ENCODE data around the gene TRMU. TPM values are rescaled to one million over a fixed set of nuclear protein-coding genes. Genes with fewer than 3 reads are reported as not detected.
A peak's percentile ranks its signal among the peaks of the same experiment; 100 is the strongest.

Gene TRMU
- total RNA-seq, 5 donors from 2014 or later (not counting 1 experiment from before 2014, with no cell fraction given) = 62.8 to 92.1 (median 77.5) TPM

DNA sequence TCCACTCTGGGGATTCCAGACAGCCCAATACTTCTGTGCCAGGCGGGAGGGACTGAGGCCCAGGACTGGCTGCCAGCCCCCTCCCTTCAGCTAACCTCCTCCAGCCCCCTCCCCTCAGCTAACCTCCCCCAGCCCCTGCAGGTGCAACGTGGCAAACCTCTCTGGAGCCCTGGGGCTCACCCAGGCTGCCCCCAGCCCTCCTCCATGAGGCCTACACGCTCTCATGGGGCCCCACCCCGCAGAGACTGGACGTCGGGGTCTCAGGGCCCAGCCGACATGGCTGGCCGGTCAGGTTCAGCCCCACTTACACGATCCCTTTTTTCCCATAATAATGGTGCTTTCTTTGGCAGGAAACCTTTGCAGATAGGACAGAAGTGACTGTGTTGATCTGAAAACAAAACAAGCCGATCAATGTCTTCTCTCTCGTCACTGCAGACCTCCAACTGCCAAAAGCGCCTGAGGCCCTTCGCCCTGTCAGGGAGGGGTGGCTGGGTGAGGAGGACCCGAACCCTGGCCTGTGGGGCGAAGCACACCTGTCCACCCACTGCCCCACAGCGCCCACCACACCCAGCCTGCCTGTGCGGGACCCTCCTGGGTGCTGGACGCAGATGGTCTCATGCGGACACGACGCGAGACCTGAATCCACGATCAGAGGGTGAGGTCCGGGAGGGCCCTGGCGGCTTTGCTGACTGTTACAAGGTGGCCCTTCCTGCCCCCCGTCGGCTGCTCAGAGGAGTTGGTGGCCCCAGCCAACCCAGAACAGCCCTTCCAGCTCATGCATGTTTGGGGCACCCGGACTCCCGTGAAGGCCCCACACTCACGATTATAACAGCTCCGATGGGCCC lies 33.6 kb downstream of the TRMU start:
- Mint-ChIP-seq H3K9me3 (no peaks in the 10 kb centered on the region), H3K27ac (no peak overlapping the region), H3K4me3 (no peak overlapping the region), H3K36me3 (no peaks in the 10 kb centered on the region), H3K4me1 (peaks cover 29 to 46% (median 41%) of the 10 kb centered on the region in 3 donors), H3K27me3 (peaks cover 9 to 19% of the 10 kb centered on the region in 2 donors)
- Histone ChIP-seq H3K4me3 (ENCODE audit: control insufficient read depth in 1 of 2, extremely low read depth in 1 of 2, low read length in 1 of 2) (no peak overlapping the region), H3K4me1 (ENCODE audit: control insufficient read depth in 1 of 2, extremely low read depth in 1 of 2, insufficient read depth in 2 of 2, low read length in 2 of 2) (peaks cover 4 to 80% of the 10 kb centered on the region in 2 experiments), H3K27me3 (replicated peaks in 1 of 2; ENCODE audit: control insufficient read depth in 2 of 2, extremely low read depth in 1 of 2, insufficient read depth in 2 of 2, low read length in 1 of 2) (peaks cover 0 to 49% of the 10 kb centered on the region in 2 experiments), H3K9me3 (no peaks in the 10 kb centered on the region), H3K27ac (ENCODE audit: low read length) (no peak overlapping the region), H3K36me3 (ENCODE audit: control insufficient read depth in 2 of 2, extremely low read depth in 1 of 2, insufficient read depth in 1 of 2, low read length in 1 of 2) (peaks cover 0 to 5% of the 10 kb centered on the region in 2 donors)
- no peak for ATAC-seq (replicated peaks in 1 of 4)
- DNase-seq = no peak
- ChIA-PET POLR2A (no interaction called here), CTCF (interaction anchor here in 1 of 2 donors (1.8 kb wide), 1 partner anchor 23 kb away, joined by 6 read pairs; no protein-coding TSS in a partner anchor)
- 91% methylated on average over 25 of the region's 31 CpGs for WGBS (ENCODE audit: insufficient coverage)

DNA sequence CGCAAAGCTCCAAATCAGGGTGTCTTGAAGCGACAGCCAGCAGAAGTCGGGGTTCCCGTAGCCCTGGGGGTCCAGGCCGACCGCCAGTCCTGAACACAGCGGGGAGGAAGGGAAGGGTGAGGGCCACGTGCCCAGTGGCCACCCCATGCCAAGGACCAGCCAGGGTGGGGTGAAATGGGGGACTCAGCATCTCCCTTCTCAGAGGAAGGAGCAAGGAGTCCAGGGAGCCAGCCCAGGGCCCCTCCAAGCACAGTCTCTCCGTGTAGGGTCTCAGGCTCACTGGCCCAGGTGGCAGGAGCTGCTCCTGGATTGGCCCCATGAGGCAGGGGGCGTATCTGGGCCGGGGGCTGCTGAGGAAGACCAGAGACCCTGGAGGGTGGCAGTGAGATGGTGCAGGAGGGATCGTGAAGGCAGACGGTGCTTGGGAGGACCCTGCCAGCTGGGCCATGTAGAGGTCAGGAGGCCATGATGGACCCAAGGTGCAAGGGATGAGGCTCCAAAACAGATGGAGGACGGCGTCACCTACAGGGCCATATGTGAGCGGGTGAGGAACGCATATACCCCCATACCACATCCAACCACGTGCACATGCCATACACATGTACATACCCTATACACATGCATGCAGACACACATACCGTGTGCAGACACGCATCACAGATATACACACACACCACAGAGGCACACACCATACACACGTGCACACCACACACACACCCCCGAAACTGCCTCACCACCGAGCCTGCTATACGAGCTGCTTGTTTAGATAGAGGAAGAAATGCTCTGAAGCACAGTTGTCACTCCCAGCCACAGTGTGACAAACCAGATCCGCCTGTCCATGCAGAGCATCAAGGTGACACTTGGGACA lies 34.4 kb downstream of the TRMU start:
- Mint-ChIP-seq H3K9me3 (no peaks in the 10 kb centered on the region), H3K4me1 (peaks cover 34 to 50% (median 46%) of the 10 kb centered on the region in 3 donors), H3K4me3 (peak overlapping the region in 1 of 3 donors; percentile 54), H3K27me3 (peaks cover 9 to 19% of the 10 kb centered on the region in 2 donors), H3K36me3 (no peaks in the 10 kb centered on the region), H3K27ac (peak overlapping the region; percentile 84 to 85)
- ChIA-PET CTCF (no interaction called here), POLR2A (no interaction called here)
- peak overlapping the region; percentile 57 for H3K27ac ChIP-seq (ENCODE audit: low read length)
- ATAC-seq (replicated peaks in 1 of 4) (no peak), DNase-seq (peak in 1 of 35 experiments; percentile 21)
- H3K27me3 ChIP-seq (replicated peaks in 1 of 2; ENCODE audit: control insufficient read depth in 2 of 2, extremely low read depth in 1 of 2, insufficient read depth in 2 of 2, low read length in 1 of 2) = peaks cover 0 to 41% of the 10 kb centered on the region in 2 experiments
- H3K4me1 ChIP-seq (ENCODE audit: control insufficient read depth in 1 of 2, extremely low read depth in 1 of 2, insufficient read depth in 2 of 2, low read length in 2 of 2) = peaks cover 4 to 89% of the 10 kb centered on the region in 2 experiments
- no peak overlapping the region for H3K4me3 ChIP-seq (ENCODE audit: control insufficient read depth in 1 of 2, extremely low read depth in 1 of 2, low read length in 1 of 2)
- no peaks in the 10 kb centered on the region for H3K9me3 ChIP-seq
- 89% methylated on average over 18 of the region's 25 CpGs for WGBS (ENCODE audit: insufficient coverage)
- peaks cover 0 to 4% of the 10 kb centered on the region in 2 donors for H3K36me3 ChIP-seq (ENCODE audit: control insufficient read depth in 2 of 2, extremely low read depth in 1 of 2, insufficient read depth in 1 of 2, low read length in 1 of 2)

- Mint-ChIP-seq H3K9me3 (peaks cover under 1 to 6% (median 2%) of the 10 kb centered on the region in 3 donors), H3K4me1 (peaks cover 36 to 51% (median 50%) of the 10 kb centered on the region in 3 donors), H3K27ac (peak overlapping the region; percentile 84 to 85), H3K27me3 (peaks cover 9 to 19% of the 10 kb centered on the region in 2 donors), H3K4me3 (peak overlapping the region; percentile 5 to 54 (median 11)), H3K36me3 (no peaks in the 10 kb centered on the region)
- 73% methylated on average over 4 of the region's 15 CpGs for WGBS (ENCODE audit: insufficient coverage)
- ATAC-seq (replicated peaks in 1 of 4) (peak; percentile 62 to 77 (median 71)), DNase-seq (peak in 32 of 35 experiments; percentile 32 to 74 (median 54))
- POLR2A ChIA-PET = no interaction called here
- Histone ChIP-seq H3K9me3 (no peaks in the 10 kb centered on the region), H3K4me3 (ENCODE audit: control insufficient read depth in 1 of 2, extremely low read depth in 1 of 2, low read length in 1 of 2) (no peak overlapping the region), H3K36me3 (ENCODE audit: control insufficient read depth in 2 of 2, extremely low read depth in 1 of 2, insufficient read depth in 1 of 2, low read length in 1 of 2) (no peaks in the 10 kb centered on the region), H3K27me3 (replicated peaks in 1 of 2; ENCODE audit: control insufficient read depth in 2 of 2, extremely low read depth in 1 of 2, insufficient read depth in 2 of 2, low read length in 1 of 2) (peaks cover 0 to 36% of the 10 kb centered on the region in 2 experiments), H3K27ac (ENCODE audit: low read length) (peak overlapping the region; percentile 57), H3K4me1 (ENCODE audit: control insufficient read depth in 1 of 2, extremely low read depth in 1 of 2, insufficient read depth in 2 of 2, low read length in 2 of 2) (peaks cover 4 to 91% of the 10 kb centered on the region in 2 experiments)
- CTCF ChIA-PET = no interaction called here
These were observed 35.2 kb downstream of the TRMU start for GRCh38 chr22:46370584-46371291.

DNA sequence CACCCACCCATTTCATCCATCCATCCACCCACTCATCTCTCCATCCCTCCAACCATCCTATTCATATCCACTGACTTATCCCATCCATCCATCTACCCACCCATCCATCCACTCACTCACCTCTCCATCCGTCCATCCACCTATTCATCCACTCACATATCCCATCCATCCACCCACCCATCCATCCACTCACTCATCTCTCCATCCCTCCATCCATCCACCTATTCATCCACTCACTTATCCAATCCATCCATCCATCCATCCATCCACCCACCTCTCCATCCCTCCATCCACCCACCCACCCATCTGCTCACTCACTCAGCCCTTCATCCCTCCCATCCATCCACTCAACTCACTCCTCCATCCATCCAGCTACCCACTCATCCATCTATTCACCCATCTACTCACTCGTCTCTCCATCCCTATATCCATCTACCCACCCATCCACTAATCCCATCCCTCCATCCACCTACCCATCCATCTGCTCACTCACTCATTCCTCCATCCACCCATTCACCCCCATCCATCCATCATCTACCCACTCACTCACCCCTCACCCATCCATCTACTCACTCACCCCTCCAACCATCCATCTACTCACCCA lies 36.2 kb downstream of the TRMU start:
- Mint-ChIP-seq H3K36me3 (peaks cover 3% of the 10 kb centered on the region), H3K4me3 (peak overlapping the region in 1 of 3 donors; percentile 54), H3K9me3 (peaks cover 5 to 9% (median 6%) of the 10 kb centered on the region in 3 donors), H3K4me1 (peaks cover 36 to 53% (median 50%) of the 10 kb centered on the region in 3 donors), H3K27me3 (peaks cover 9 to 19% of the 10 kb centered on the region in 2 donors), H3K27ac (no peak overlapping the region)
- peaks cover 4 to 84% of the 10 kb centered on the region in 2 experiments for H3K4me1 ChIP-seq (ENCODE audit: control insufficient read depth in 1 of 2, extremely low read depth in 1 of 2, insufficient read depth in 2 of 2, low read length in 2 of 2)
- CTCF ChIA-PET = no interaction called here
- H3K4me3 ChIP-seq (ENCODE audit: control insufficient read depth in 1 of 2, extremely low read depth in 1 of 2, low read length in 1 of 2) = no peak overlapping the region
- ATAC-seq (replicated peaks in 1 of 4) = no peak
- no peaks in the 10 kb centered on the region for H3K9me3 ChIP-seq
- POLR2A ChIA-PET = interaction anchor here in 1 of 2 donors (0.6 kb wide), 1 partner anchor 1284 kb away, joined by 3 read pairs; no protein-coding TSS in a partner anchor
- H3K27me3 ChIP-seq (replicated peaks in 1 of 2; ENCODE audit: control insufficient read depth in 2 of 2, extremely low read depth in 1 of 2, insufficient read depth in 2 of 2, low read length in 1 of 2) = peaks cover 0 to 30% of the 10 kb centered on the region in 2 experiments
- no peak for DNase-seq
- 88% methylated on average over 2 of the region's 2 CpGs for WGBS (ENCODE audit: insufficient coverage)
- peak overlapping the region; percentile 57 for H3K27ac ChIP-seq (ENCODE audit: low read length)
- H3K36me3 ChIP-seq (ENCODE audit: control insufficient read depth in 2 of 2, extremely low read depth in 1 of 2, insufficient read depth in 1 of 2, low read length in 1 of 2) = no peaks in the 10 kb centered on the region

- peaks cover 9 to 17% of the 10 kb centered on the region in 2 donors for H3K27me3 Mint-ChIP-seq
- Histone ChIP-seq H3K36me3 (ENCODE audit: control insufficient read depth in 2 of 2, extremely low read depth in 1 of 2, insufficient read depth in 1 of 2, low read length in 1 of 2) (no peaks in the 10 kb centered on the region), H3K4me3 (ENCODE audit: control insufficient read depth in 1 of 2, extremely low read depth in 1 of 2, low read length in 1 of 2) (no peak overlapping the region), H3K4me1 (ENCODE audit: control insufficient read depth in 1 of 2, extremely low read depth in 1 of 2, insufficient read depth in 2 of 2, low read length in 2 of 2) (peaks cover 4 to 75% of the 10 kb centered on the region in 2 experiments), H3K27me3 (replicated peaks in 1 of 2; ENCODE audit: control insufficient read depth in 2 of 2, extremely low read depth in 1 of 2, insufficient read depth in 2 of 2, low read length in 1 of 2) (peaks cover 0 to 21% of the 10 kb centered on the region in 2 experiments), H3K27ac (ENCODE audit: low read length) (no peak overlapping the region), H3K9me3 (no peaks in the 10 kb centered on the region)
- peaks cover 3% of the 10 kb centered on the region for H3K36me3 Mint-ChIP-seq
- POLR2A ChIA-PET = no interaction called here
- WGBS (ENCODE audit: insufficient coverage) = 94% methylated on average over 16 of the region's 18 CpGs
- peaks cover 36 to 52% (median 49%) of the 10 kb centered on the region in 3 donors for H3K4me1 Mint-ChIP-seq
- H3K4me3 Mint-ChIP-seq = peak overlapping the region in 1 of 3 donors; percentile 54
- peak overlapping the region in 1 of 2 donors; percentile 31 for H3K27ac Mint-ChIP-seq
- peaks cover 5 to 9% (median 6%) of the 10 kb centered on the region in 3 donors for H3K9me3 Mint-ChIP-seq
- DNase-seq (no peak), ATAC-seq (replicated peaks in 1 of 4) (no peak)
- CTCF ChIA-PET = no interaction called here
These were observed 37.2 kb downstream of the TRMU start for GRCh38 chr22:46372686-46373085.

Measured in T-cell (primary cell).